ENCODE results near the gene PLCH1. TPM values are rescaled to one million over a fixed set of nuclear protein-coding genes. Genes with fewer than 3 reads are reported as not detected.

Gene PLCH1
- total RNA-seq, 1 donor from 2014 or later, result 1.3 TPM

- H3K4me1 Mint-ChIP-seq, result peaks cover 6% of the 10 kb centered on the region
- no peak for DNase-seq (ENCODE audit: low spot score in 2 of 2, unreplicated experiment in 2 of 2)
- no peaks in the 10 kb centered on the region for H3K36me3 Mint-ChIP-seq
- H3K27me3 Mint-ChIP-seq (ENCODE audit: low read depth), result peaks cover 12% of the 10 kb centered on the region
- TF ChIP-seq CTCF (IDR thresholded peaks at IDR 0.05; ENCODE audit: unreplicated experiment), result no peak
- H3K4me3 Mint-ChIP-seq, result no peak overlapping the region
- H3K9me3 Mint-ChIP-seq, result no peaks in the 10 kb centered on the region
- H3K27ac Mint-ChIP-seq, result no peak overlapping the region
Observed at GRCh38 chr3:155704061-155704460, 40.8 kb downstream of the PLCH1 start.

- no peak for DNase-seq (ENCODE audit: low spot score in 2 of 2, unreplicated experiment in 2 of 2)
- Mint-ChIP-seq H3K27me3 (ENCODE audit: low read depth) (peaks cover 7% of the 10 kb centered on the region), H3K36me3 (no peaks in the 10 kb centered on the region), H3K4me1 (peaks cover 6% of the 10 kb centered on the region), H3K4me3 (no peak overlapping the region), H3K9me3 (no peaks in the 10 kb centered on the region), H3K27ac (no peak overlapping the region)
- no peak for TF ChIP-seq CTCF (IDR thresholded peaks at IDR 0.05; ENCODE audit: unreplicated experiment)
Observed at GRCh38 chr3:155702745-155703591, 41.9 kb downstream of the PLCH1 start.

GRCh38 chr3:155701882-155702465 is 42.9 kb downstream of the PLCH1 start:
- no peak overlapping the region for H3K4me3 Mint-ChIP-seq
- peaks cover 7% of the 10 kb centered on the region for H3K27me3 Mint-ChIP-seq (ENCODE audit: low read depth)
- no peaks in the 10 kb centered on the region for H3K36me3 Mint-ChIP-seq
- DNase-seq (ENCODE audit: low spot score in 2 of 2, unreplicated experiment in 2 of 2), result no peak
- no peak overlapping the region for H3K27ac Mint-ChIP-seq
- no peaks in the 10 kb centered on the region for H3K9me3 Mint-ChIP-seq
- TF ChIP-seq CTCF (IDR thresholded peaks at IDR 0.05; ENCODE audit: unreplicated experiment), result peak; percentile 82
- peaks cover 6% of the 10 kb centered on the region for H3K4me1 Mint-ChIP-seq

GRCh38 chr3:155697542-155697941 is 47.3 kb downstream of the PLCH1 start:
- H3K9me3 Mint-ChIP-seq, result no peaks in the 10 kb centered on the region
- no peak for TF ChIP-seq CTCF (IDR thresholded peaks at IDR 0.05; ENCODE audit: unreplicated experiment)
- peaks cover 10% of the 10 kb centered on the region for H3K27me3 Mint-ChIP-seq (ENCODE audit: low read depth)
- no peak overlapping the region for H3K27ac Mint-ChIP-seq
- peaks cover 2% of the 10 kb centered on the region for H3K4me1 Mint-ChIP-seq
- H3K36me3 Mint-ChIP-seq, result no peaks in the 10 kb centered on the region
- H3K4me3 Mint-ChIP-seq, result no peak overlapping the region
- no peak for DNase-seq (ENCODE audit: low spot score in 2 of 2, unreplicated experiment in 2 of 2)

- no peaks in the 10 kb centered on the region for H3K4me1 Mint-ChIP-seq
- no peak for TF ChIP-seq CTCF (IDR thresholded peaks at IDR 0.05; ENCODE audit: unreplicated experiment)
- no peak for DNase-seq (ENCODE audit: low spot score in 2 of 2, unreplicated experiment in 2 of 2)
- H3K9me3 Mint-ChIP-seq, result no peaks in the 10 kb centered on the region
- no peaks in the 10 kb centered on the region for H3K36me3 Mint-ChIP-seq
- no peak overlapping the region for H3K27ac Mint-ChIP-seq
- H3K4me3 Mint-ChIP-seq, result no peak overlapping the region
- H3K27me3 Mint-ChIP-seq (ENCODE audit: low read depth), result peaks cover 6% of the 10 kb centered on the region
Observed at GRCh38 chr3:155690921-155691320, 54.0 kb downstream of the PLCH1 start.

Data from mesothelial cell of epicardium (in vitro differentiated cells).